Suppressor macrophage treated with lipopolysaccharide for 1 hour (primary cell): ENCODE results near the gene ASIC2.

Experiments used
- DNase-seq, 3 donors: peaks; one replicate each; pipeline ENCODE4 v3.0.0-alpha.2; 2020 to 2022

The ASIC2 gene

GRCh38 chr17:33055746-33056145 lies 237.3 kb downstream of the ASIC2 start:
- DNase-seq, result no peak

GRCh38 chr17:33055171-33055611 lies 237.9 kb downstream of the ASIC2 start:
- no peak for DNase-seq

DNA sequence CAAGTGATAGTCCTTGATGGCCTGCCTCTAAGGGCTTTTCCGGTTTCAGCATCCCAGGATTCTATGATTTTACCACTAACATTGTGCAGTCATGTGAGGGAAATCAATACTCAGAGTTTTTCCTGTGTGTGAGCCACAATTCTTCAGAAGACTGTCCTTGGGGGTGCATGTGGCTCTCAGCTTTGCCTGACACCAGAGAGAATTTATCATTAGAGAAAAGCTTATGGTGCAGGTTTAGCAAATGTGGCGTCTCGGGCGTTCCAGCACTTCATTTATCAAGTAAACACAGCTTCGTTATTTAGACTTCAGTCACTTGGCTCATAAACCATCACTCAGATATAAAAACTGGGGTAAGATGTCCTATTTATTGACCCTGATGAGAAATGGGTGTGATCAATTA lies 238.7 kb downstream of the ASIC2 start:
- DNase-seq, result no peak

DNA sequence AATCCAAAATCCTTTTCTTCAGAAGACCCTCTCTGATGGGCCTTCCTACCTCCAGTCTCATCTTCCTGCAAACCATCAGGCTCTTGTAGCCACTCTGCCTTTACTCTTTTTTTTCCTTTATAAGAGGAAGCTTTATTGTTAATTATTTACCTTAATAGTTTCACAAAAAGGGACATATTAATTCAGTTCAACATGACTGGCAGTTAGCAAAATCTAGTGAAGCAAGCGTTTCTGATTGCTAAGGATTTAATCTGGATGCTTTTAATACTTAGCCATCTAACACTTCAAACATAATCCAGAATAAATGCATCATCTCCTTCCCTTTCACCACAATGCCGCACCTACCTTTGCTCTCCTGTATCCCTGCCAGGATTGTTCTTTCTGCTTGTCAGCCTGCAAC lies 239.4 kb downstream of the ASIC2 start:
- DNase-seq, result no peak

DNA sequence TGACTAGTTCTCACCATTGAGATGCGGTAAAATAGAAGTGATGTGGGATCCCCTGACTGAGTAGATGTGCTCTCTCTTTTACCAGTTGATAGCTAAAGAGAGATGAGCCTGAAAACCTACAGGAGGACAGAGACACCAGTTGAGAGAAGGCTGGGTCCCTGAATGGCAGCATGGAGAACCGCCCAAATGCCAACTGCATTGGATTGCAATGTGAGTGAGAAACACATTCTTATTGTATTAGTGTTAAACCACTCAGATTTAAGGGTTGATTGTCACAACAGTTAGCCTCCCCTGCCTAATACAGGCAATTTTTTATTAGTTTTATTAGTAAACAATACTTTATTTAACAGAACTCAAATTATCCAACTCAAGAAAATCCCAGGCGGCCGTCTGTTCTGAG lies 240.2 kb downstream of the ASIC2 start:
- no peak for DNase-seq

DNA sequence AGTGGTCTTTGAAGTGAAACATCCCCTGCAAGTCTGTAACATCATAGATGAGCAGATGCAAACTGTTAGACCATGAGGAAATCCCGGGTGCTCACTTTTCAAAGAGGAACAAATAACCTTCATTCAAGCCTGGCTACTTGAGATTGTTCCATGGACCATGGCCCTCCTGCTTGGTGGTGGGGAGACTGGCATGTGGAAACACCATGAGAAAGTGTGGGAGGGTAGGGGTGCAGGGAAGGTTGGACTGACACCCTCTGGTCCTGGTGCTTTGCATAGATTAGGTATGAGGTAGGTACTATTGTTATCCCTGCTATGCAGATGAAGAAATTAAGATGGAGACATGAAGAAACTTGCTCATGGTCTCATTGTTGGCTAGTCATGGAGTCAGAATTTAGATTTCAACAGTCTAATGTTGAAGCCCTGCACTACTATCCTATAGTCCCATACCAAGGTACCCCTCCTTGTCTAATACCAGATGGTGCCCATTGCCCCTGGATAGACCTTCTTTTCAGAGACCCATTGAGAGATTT lies 242.4 kb downstream of the ASIC2 start:
- no peak for DNase-seq

DNA sequence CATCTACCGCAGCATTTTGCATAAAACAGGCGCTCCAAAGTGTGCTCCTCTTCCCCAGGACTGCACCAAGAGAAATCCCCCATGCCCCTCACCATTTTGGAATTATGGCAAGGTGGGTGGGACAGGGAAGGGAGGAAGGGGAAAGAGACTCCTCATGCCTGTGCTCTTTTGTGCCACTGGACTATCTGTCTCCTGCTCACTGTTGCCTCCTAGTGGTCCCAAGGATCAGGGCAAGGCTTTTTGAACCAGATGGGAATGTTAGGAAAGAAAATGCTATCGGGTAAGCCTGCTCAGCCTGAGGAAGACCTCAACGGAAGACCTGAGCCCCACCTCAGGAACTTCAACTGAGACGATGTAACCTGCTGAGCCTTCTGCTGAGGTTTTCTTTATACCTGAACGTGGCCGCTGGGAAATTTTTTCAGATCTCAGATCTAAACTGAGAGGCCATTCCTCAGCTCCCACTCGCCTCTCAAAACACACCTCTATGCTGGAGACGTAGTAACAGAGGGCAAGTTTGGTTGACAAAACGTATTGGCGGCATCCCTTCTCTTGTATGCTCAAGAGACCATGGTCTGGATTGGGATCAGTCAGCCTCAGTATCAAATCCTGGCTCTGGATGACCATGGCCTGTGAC lies 243.2 kb downstream of the ASIC2 start:
- DNase-seq, result peak; percentile 45 to 78 (median 70)

- no peak for DNase-seq
Observed at GRCh38 chr17:33046361-33047255, 246.5 kb downstream of the ASIC2 start.

DNA sequence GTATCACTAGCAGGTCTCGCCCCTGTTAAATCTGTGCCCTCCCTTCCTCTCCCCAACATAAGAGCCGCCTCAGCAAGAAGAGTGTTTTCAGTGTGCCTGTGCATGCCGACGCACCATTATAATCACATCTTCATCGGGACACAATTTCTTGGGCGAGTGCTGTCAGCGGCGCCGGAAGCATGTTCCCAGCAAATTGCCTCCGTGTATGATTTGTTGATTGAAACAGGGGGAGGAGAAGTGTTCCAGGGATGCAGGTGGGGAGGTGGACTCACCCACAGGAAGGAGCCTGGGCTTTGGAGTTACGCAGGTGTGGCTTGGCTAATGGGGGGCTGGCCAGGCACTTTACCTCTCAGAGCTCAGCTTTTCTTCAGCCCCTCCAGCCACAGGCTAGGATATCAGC lies 247.9 kb downstream of the ASIC2 start:
- no peak for DNase-seq

- DNase-seq, result no peak
Observed at GRCh38 chr17:33044771-33045170, 248.3 kb downstream of the ASIC2 start.

GRCh38 chr17:33040461-33040860 lies 252.6 kb downstream of the ASIC2 start:
- DNase-seq, result no peak

- DNase-seq, result no peak
Observed at GRCh38 chr17:33039874-33040273, 253.2 kb downstream of the ASIC2 start.

DNA sequence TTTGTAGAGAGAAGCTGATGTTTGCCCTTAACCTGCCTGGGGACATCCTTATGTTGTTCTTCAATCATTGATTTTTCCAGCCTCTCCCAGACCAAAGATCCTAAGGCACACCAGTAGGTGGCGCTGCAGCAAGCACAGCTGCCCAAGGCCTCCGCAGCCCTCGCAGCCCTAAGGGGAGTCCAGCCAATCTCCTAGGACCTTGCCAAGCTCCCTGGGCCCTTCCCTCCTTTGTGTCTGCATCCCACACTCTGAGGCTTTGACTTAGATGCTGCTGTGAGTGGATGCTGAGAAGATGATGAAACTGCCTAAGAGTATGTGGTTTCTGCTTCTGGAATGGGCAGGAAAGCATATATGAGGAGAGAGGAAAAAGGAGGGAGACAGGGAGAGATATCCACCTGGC lies 254.4 kb downstream of the ASIC2 start:
- peak; percentile 20 to 35 (median 30) for DNase-seq

DNA sequence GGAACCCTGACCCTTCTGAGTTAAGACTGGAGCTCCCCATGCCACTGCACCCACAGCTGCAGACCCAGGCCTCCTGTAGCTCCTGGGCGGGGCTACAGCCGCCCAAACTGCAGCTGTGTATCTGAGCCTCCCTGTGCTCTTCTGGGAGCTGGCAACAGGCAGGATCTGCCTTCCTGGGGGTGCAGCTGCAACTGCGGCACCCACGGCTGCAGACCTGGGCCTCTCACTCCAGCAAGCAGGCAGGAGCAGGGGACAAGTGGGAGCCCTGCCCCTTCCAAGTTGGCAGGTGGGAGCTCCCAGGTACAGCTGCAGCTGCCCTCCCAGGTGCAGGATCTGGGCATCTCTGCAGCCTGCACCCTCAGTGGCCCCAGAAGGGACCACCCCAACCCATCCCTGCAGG lies 259.9 kb downstream of the ASIC2 start:
- DNase-seq, result no peak

DNA sequence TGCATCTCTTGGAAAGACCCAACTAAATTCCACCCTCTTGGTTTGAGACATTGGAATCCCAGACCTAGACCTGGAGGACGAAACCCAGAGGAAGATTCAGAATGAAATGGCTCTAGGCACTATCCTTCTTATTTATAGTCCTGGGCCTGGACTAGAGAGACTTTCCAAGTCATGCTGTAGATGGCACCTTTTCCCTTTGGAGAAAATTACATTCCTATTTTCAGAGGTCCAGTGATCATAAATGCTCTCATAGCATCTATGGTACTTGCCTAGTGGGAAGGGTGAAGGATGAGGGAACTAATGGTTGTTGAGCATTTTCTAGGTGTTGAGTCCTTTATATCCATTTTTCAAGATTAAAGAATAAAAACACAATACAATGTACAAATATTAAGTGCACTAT lies 264.3 kb downstream of the ASIC2 start:
- DNase-seq, result no peak

DNA sequence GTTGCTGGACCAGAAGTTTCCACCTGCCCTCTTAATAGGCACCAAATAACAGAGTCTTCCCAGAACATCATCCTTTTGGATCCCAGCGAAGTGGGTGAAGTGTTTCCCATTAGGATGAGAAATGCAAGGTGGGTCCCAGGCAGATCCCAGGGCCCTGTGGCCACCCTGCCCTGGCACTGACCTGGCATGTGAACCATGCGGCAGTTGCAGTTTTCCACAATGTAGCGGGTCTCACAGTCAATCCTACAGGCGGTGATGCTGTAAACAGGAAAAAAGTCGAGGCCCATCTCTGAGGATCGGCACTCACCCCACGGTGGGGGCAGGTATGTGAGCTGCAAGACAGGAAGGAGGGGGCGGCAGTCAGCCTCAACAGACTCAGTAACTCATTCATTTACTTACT lies 265.0 kb downstream of the ASIC2 start:
- no peak for DNase-seq

GRCh38 chr17:33024688-33025486 lies 268.2 kb downstream of the ASIC2 start:
- DNase-seq, result no peak

DNA sequence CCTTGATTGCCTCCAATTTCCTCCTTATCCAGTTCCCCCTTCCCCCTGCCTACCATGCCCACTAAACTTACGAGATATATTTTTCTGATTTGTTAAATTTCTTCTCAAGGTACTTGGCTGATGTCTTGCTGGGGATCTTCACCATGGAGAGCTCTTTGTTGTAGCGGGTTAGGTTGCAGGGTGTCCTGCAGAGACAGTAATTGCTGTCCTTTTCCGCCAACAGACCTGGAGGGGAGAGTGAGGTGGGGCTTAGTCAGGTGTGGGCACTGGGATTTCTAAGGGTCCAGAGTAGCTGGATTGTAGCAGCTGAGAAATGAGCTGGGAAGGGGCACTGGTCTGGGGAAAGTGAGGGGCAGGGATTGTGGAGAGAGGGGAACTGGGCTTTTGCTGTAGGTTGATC lies 269.3 kb downstream of the ASIC2 start:
- no peak for DNase-seq

- DNase-seq, result no peak
Observed at GRCh38 chr17:33021731-33022408, 271.2 kb downstream of the ASIC2 start.

DNA sequence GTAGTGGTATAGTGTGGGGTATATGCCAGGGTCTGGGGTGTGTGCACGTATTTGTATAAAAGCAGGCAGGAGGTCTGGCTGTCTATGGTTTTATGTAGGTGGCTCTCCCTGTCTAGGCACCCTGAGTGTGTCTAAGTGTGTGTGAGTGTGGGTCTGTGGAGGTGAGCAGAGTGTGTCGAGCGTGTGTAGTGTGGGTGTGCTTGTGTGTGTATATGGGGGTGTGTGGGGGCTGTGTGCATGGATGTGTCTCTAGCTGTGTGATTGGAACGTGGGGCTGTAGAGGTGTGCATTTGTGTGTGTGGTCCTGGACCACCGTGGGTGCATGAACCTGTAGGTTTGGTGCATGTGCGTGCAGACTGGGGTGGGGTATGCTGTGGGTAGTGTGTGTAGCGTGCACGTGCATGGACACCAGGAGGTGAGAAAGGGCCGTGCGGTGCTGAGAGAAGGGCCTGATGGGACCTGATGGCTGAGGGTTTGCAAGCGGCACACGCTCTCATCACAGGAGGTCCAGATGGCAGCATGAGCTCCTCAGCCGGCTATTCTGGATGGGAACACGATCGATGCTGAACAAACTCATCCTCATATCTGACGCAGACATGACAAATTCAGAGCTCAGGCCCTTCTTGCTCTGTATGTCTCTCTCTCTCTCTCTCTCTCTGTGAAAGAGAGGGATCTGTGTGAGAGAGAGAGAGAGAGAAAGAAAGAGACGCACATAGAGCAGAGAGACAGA lies 273.8 kb downstream of the ASIC2 start:
- DNase-seq, result no peak

DNA sequence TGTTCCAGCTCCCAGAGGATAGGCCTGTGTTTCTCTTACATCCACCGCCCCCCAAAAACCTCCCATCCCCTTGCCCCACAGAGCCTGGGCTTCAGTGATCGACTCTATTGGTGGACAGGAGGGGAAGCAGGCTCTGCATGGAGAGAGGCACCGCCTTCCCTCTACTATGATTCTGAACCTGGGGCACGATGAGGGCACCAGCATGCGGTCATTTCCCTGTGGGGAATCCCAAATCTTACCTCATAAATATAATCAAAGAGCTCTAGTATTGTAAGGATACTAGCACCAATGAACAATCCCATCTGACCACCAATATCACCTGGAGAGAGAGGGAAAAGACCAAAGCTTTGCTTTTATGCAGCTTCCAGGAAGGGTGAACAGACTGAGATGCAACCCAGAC lies 275.7 kb downstream of the ASIC2 start:
- no peak for DNase-seq

DNA sequence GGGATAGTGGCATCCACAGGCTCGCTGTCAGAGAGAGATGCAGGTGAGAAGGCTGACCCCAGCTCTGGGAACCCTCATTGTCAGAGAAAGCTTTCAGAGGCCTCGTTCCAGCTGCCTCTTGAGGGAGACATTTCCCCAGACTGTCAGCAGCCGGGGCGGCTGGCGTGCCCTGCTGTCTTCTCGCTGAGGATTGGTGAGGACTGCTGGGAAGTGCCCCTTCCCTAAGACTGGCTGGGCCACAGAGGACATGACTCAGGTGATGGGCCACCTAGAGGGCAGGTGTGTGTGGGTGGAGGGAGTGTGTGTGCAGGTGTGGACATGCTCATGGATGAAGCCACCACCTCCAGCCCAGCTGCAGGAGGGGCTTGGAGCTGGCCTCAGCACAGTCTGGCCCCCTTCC lies 276.2 kb downstream of the ASIC2 start:
- DNase-seq, result no peak
